HepG2 (cell line): ENCODE data around the gene ITGB6. TPM values are rescaled to one million over a fixed set of nuclear protein-coding genes. Genes with fewer than 3 reads are reported as not detected.

Experiments used
- ATAC-seq: fragments of 200-7000 bp; cut with Tn5 transposase; 3 replicates; pipeline ENCODE4 v1.9.1; 2020; ENCODE audit warnings: mild to moderate bottlenecking, moderate library complexity
- BruUV-seq: library from RNA; stranded (reverse); fragments of 400-500 nt; replicated peaks from 2 replicates; lab custom pipeline; 2021; lab: Mats Ljungman, UMichigan
- CTCF ChIA-PET: fragments of 300-600 bp; formaldehyde crosslinking; extraction: SDS; loops from one replicate; lab custom pipeline; 2021; ENCODE audit warnings: low total read pairs, inconsistent platforms, low intra/inter-chr PET ratio; lab: Yijun Ruan, JAX
- POLR2A ChIA-PET: fragments of 350-600 bp; sonication (Branson Sonifier 250); formaldehyde crosslinking; loops from one replicate; lab custom pipeline; 2020; ENCODE audit warnings: antibody characterized with exemption, inconsistent platforms; lab: Yijun Ruan, JAX
- DNase-seq: peaks from one replicate; pipeline ENCODE4 v3.0.0-alpha.2; 2015; ENCODE audit warnings: low spot score
- FAIRE-seq: peaks from 3 replicates; lab custom pipeline; 2011; peaks lifted over from hg19 to GRCh38; lab: Jason Lieb, UNC
- H2AFZ ChIP-seq: one replicate; pipeline ENCODE4 v1.6.1; 2011; ENCODE audit warnings: low read length, inconsistent platforms
- H3K27ac ChIP-seq: fragments of 300-600 bp; 3 replicates; pipeline ENCODE4 v1.8.0; 2011; ENCODE audit warnings: mixed run types, mild to moderate bottlenecking, mixed read lengths, low read length, inconsistent platforms; ENCODE audit not compliant: insufficient read depth; ENCODE audit errors: extremely low read length
- H3K27me3 ChIP-seq, 2 experiments: fragments of 200-600 bp in 1 of 2; 2 replicates in 1 of 2; 3 replicates in 1 of 2; pipeline versions ENCODE4 v1.6.0 to v1.8.0; 2011; ENCODE audit warnings: low read length in 2 of 2, mild to moderate bottlenecking in 2 of 2, moderate library complexity in 2 of 2, inconsistent platforms in 1 of 2; ENCODE audit not compliant: insufficient read depth in 2 of 2, control insufficient read depth in 1 of 2
- H3K36me3 ChIP-seq, 2 experiments: fragments of 200-600 bp in 1 of 2; replicated peaks in 1 of 2; 2 replicates in 1 of 2; 3 replicates in 1 of 2; pipeline versions ENCODE4 v1.5.1 to v1.8.0; 2011; ENCODE audit warnings: low read length in 2 of 2, inconsistent platforms in 1 of 2; ENCODE audit not compliant: insufficient read depth in 2 of 2, control insufficient read depth in 1 of 2
- H3K4me1 ChIP-seq: 2 replicates; pipeline ENCODE4 v1.5.1; 2012; ENCODE audit warnings: low read length, inconsistent platforms; ENCODE audit not compliant: insufficient read depth
- H3K4me2 ChIP-seq: 2 replicates; pipeline ENCODE4 v1.6.0; 2011; ENCODE audit warnings: low read depth, low read length, inconsistent platforms
- H3K4me3 ChIP-seq, 3 experiments: fragments of 200-600 bp in 1 of 3; sonication (generic), shearing (Covaris generic) in 1 of 3; replicated peaks in 1 of 3; 2 replicates each; pipeline ENCODE4 v1.5.1; 2011 to 2016; ENCODE audit warnings: low read length in 3 of 3, inconsistent platforms in 2 of 3, low read depth in 2 of 3, mild to moderate bottlenecking in 2 of 3, control low read depth in 1 of 3, mixed read lengths in 1 of 3; ENCODE audit not compliant: insufficient read depth in 1 of 3
- H3K79me2 ChIP-seq: one replicate; pipeline ENCODE4 v1.6.1; 2011; ENCODE audit warnings: low read length, inconsistent platforms; ENCODE audit not compliant: insufficient read depth
- H3K9ac ChIP-seq: 2 replicates; pipeline ENCODE4 v1.6.0; 2011; ENCODE audit warnings: mild to moderate bottlenecking, low read depth, low read length, inconsistent platforms; ENCODE audit not compliant: insufficient read depth
- H3K9me3 ChIP-seq: 2 replicates; pipeline ENCODE4 v1.5.1; 2012; ENCODE audit warnings: mild to moderate bottlenecking, low read length
- H4K20me1 ChIP-seq: 2 replicates; pipeline ENCODE4 v1.6.0; 2011; ENCODE audit warnings: inconsistent platforms, mild to moderate bottlenecking, low read length, moderate library complexity; ENCODE audit not compliant: insufficient read depth
- E2F5 ChIP-seq: sonication (generic); formaldehyde crosslinking; conservative IDR thresholded peaks from 2 replicates; pipeline ENCODE4 v1.4.0; 2020; ENCODE audit warnings: missing genetic modification reagents
- FOXO1 ChIP-seq: sonication (generic); formaldehyde crosslinking; IDR thresholded peaks from 2 replicates; pipeline ENCODE4 v1.4.0; 2020; ENCODE audit warnings: missing genetic modification reagents
- IRF2 ChIP-seq: IDR thresholded peaks from 2 replicates; pipeline ENCODE4 v1.6.1; 2018; ENCODE audit warnings: missing genetic modification reagents, missing compliant biosample characterization
- LCORL ChIP-seq, 2 experiments: fragments of 450-650 bp in 1 of 2; sonication (generic) in 1 of 2; formaldehyde crosslinking in 1 of 2; IDR thresholded peaks; 2 replicates each; pipeline versions ENCODE4 v1.5.0 to v1.6.1; 2017 to 2020; ENCODE audit warnings: antibody characterized with exemption in 1 of 2, missing genetic modification reagents in 1 of 2
- MIER2 ChIP-seq: IDR thresholded peaks from 2 replicates; pipeline ENCODE4 v1.6.1; 2016; ENCODE audit warnings: missing biosample characterization, missing genetic modification reagents
- NFYB ChIP-seq: sonication (generic); formaldehyde crosslinking; IDR thresholded peaks from 2 replicates; pipeline ENCODE4 v1.4.0; 2020; ENCODE audit warnings: missing genetic modification reagents
- REST ChIP-seq, 2 experiments: IDR thresholded peaks; 2 replicates each; pipeline ENCODE4 v1.6.1; 2011 to 2012; ENCODE audit warnings: low read length in 2 of 2, borderline replicate concordance in 1 of 2, low read depth in 1 of 2, mild to moderate bottlenecking in 1 of 2, moderate library complexity in 1 of 2
- XBP1 ChIP-seq: sonication (generic); formaldehyde crosslinking; IDR thresholded peaks from 2 replicates; pipeline ENCODE4 v1.5.0; 2020; ENCODE audit warnings: missing genetic modification reagents
- ZBTB7A ChIP-seq: sonication (generic); formaldehyde crosslinking; IDR thresholded peaks from 2 replicates; pipeline ENCODE4 v1.8.0; 2022; ENCODE audit warnings: mild to moderate bottlenecking, missing genetic modification reagents
- ZFP91 ChIP-seq: sonication (generic); formaldehyde crosslinking; IDR thresholded peaks from 2 replicates; pipeline ENCODE4 v1.9.0; 2022; ENCODE audit warnings: missing genetic modification reagents, mild to moderate bottlenecking, borderline replicate concordance
- ZNF17 ChIP-seq: sonication (generic); formaldehyde crosslinking; IDR thresholded peaks from 2 replicates; pipeline ENCODE4 v1.5.0; 2020; ENCODE audit warnings: mild to moderate bottlenecking, missing genetic modification reagents
- ZNF687 ChIP-seq: sonication (generic); formaldehyde crosslinking; IDR thresholded peaks from 2 replicates; pipeline ENCODE4 v1.5.1; 2020; ENCODE audit warnings: mild to moderate bottlenecking, missing genetic modification reagents, moderate library complexity
- ZNF746 ChIP-seq: sonication (generic); formaldehyde crosslinking; IDR thresholded peaks from 2 replicates; pipeline ENCODE4 v1.8.0; 2022; ENCODE audit warnings: mild to moderate bottlenecking, missing genetic modification reagents
- ZSCAN31 ChIP-seq: sonication (generic); formaldehyde crosslinking; IDR thresholded peaks from 2 replicates; pipeline ENCODE4 v1.5.0; 2020; ENCODE audit warnings: low read depth, mild to moderate bottlenecking, missing genetic modification reagents
- WGBS: methylation state at CpG from one replicate; pipeline ENCODE4 v1.1.6; 2017; ENCODE audit warnings: low lambda C conversion rate; 5-methylcytosine and 5-hydroxymethylcytosine counted together
- in situ Hi-C: cut with HindIII; loops from 2 replicates; pipeline ENCODE4 v1.10.0; 2017; ENCODE audit warnings: low pct_unique_long_range_greater_than_20kb; ENCODE audit not compliant: extremely low pct_ligation_motif_present
- intact Hi-C: fragments of 100-400 bp; cut with micrococcal nuclease; formaldehyde crosslinking; loops from one replicate; pipeline ENCODE4 v1.10.0; 2022; ENCODE audit not compliant: unreplicated experiment
- polyA plus RNA-seq, 8 experiments: library from polyadenylated mRNA; depleted of rRNA in 3 of 8; stranded (reverse) in 7 of 8; unstranded in 1 of 8; fragments of >200 nt; fragmentation: Illumina TruSeq in 4 of 8; extraction: Trizol in 4 of 8; gene quantifications; 2 replicates each; pipeline versions ENCODE4 v1.2.1 to v1.2.3, GENCODE V29; 2011 to 2016; ENCODE audit warnings: low read depth in 4 of 8, missing spikeins in 1 of 8, mixed read lengths in 1 of 8; ENCODE audit not compliant: insufficient read depth in 1 of 8
- total RNA-seq, 5 experiments: library from RNA; depleted of rRNA; stranded (reverse); fragments of >200 nt; fragmentation: Illumina TruSeq; extraction: Trizol; gene quantifications; 2 replicates each; pipeline ENCODE4 v1.2.3, GENCODE V29; 2016; ENCODE audit warnings: low read depth in 1 of 5

Gene ITGB6
- total and polyA plus RNA-seq, 2 of the 13 experiments (the other 11 are each of a cell fraction or from before 2014, with no cell fraction given) = not detected

GRCh38 chr2:160126756-160127155 is 73.3 kb downstream of the ITGB6 start (continued):
- no peak for TF ChIP-seq LCORL (IDR thresholded peaks at IDR 0.05)
- no peak for TF ChIP-seq LCORL (CRISPR knock-in tag; IDR thresholded peaks at IDR 0.05)

GRCh38 chr2:160126315-160126714 is 73.8 kb downstream of the ITGB6 start:
- FAIRE-seq (no peak), DNase-seq (no peak), ATAC-seq (no peak)
- H3K27me3 ChIP-seq = no peaks in the 10 kb centered on the region
- intact Hi-C loops = no loop called here
- CTCF ChIA-PET = no interaction called here
- H3K4me1 ChIP-seq = no peaks in the 10 kb centered on the region
- no peaks in the 10 kb centered on the region for H4K20me1 ChIP-seq
- H2AFZ ChIP-seq = no peak overlapping the region
- BruUV-seq = no TSS peak
- H3K36me3 ChIP-seq = no peaks in the 10 kb centered on the region
- no peak overlapping the region for H3K9ac ChIP-seq
- POLR2A ChIA-PET = no interaction called here
- no peaks in the 10 kb centered on the region for H3K9me3 ChIP-seq
- no peak overlapping the region for H3K4me3 ChIP-seq
- 43% methylated on average over 12 of the region's 12 CpGs for WGBS
- H3K79me2 ChIP-seq = no peaks in the 10 kb centered on the region
- in situ Hi-C loops = no loop called here
- no peak overlapping the region for H3K27ac ChIP-seq
- no peak overlapping the region for H3K4me2 ChIP-seq
- no peak for TF ChIP-seq ZNF746 (CRISPR knock-in tag)
- no peak for TF ChIP-seq XBP1 (CRISPR knock-in tag)
- no peak for TF ChIP-seq ZSCAN31 (CRISPR knock-in tag)
- TF ChIP-seq FOXO1 (CRISPR knock-in tag) = no peak
- TF ChIP-seq REST (IDR thresholded peaks at IDR 0.05; ENCODE audit: borderline replicate concordance in 1 of 2, low read depth in 1 of 2, low read length in 2 of 2) = no peak
- TF ChIP-seq ZFP91 (CRISPR knock-in tag) = no peak
- TF ChIP-seq ZBTB7A = no peak
- no peak for TF ChIP-seq IRF2 (CRISPR knock-in tag)
- no peak for TF ChIP-seq E2F5 (CRISPR knock-in tag)
- TF ChIP-seq ZNF687 (CRISPR knock-in tag) = no peak
- TF ChIP-seq ZNF17 (CRISPR knock-in tag) = no peak
- no peak for TF ChIP-seq NFYB (CRISPR knock-in tag)
- no peak for TF ChIP-seq MIER2 (CRISPR knock-in tag)
